Ecto neural progenitor cell (in vitro differentiated cells): ENCODE data around the gene CACNA1D.

Experiments used
- DNase-seq: peaks from one replicate; pipeline ENCODE4 v3.0.0-alpha.2; 2018; ENCODE audit warnings: low spot score

Gene CACNA1D

DNA sequence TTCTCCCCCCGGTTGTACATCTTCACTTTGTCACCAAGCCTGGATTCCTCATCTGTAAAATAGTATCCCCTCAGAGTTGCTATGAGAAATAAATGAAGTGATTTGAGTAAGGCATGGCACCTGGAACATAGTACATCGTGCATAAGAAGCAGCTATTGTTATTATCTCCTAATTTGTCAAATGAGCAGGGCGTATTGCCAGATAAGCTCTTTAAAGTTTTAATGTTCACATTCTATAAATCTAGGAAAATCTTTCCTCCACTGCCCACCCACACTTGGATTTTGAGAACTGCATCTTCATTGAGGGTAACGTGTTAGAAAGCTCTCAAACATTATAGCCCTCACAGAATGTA lies 32.3 kb downstream of the CACNA1D start:
- DNase-seq = no peak

DNA sequence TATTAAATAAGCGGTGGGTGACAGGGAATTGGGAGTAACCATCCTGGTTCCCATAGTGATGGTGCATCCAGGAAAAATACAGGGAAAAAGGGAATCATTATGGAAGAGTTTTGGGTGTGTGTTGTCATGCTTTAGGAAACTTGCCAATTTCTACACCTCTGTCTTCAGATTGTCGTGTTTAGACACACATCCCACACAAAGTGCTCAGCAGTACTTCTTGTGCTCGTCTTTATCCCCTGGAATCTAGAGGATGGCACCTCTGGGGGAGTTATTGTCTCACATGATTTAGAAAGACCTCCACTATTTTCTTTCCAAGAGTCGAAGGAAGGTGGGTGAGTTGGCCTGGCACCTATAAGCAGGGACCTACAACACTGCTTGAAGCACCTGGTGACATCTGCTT lies 35.8 kb downstream of the CACNA1D start:
- no peak for DNase-seq

DNA sequence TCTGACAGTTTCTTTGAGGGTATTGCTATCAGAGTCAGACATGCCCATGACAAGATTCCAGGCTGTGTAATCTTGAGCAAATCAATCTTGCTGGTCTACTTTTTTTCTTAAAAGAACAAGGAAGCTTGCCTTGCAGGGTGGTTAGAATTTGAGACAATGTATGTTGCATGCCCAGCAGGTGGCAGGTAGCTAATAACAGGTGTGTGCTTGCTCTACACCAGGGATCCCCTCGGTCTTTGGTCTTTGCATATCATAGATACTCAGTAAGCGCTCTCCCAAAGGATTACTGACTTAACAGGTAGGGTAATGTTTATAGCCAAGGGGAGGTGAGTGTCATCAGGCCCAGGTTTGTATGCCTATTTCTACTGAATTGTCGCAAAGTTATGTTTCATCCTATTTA lies 37.3 kb downstream of the CACNA1D start:
- no peak for DNase-seq

DNA sequence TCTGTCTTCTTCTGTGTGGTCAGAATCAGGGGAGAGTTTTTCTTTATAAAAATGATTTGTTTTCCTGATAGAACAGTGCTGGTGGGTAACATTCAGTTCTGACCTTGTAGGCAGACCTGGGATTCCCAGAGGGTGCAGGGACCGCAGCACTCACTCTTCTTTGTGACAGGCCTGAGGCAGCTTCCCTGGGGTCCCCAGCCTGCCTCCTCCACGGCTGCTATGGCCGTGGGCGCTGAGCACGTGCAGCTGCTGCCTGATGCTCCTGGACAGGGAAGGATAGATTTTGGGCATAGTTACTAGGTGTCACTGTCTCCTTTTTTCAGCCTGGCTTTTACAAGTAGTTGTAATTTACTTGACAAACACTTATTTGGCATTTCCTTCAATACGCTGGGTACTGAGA lies 39.1 kb downstream of the CACNA1D start:
- DNase-seq = no peak

DNA sequence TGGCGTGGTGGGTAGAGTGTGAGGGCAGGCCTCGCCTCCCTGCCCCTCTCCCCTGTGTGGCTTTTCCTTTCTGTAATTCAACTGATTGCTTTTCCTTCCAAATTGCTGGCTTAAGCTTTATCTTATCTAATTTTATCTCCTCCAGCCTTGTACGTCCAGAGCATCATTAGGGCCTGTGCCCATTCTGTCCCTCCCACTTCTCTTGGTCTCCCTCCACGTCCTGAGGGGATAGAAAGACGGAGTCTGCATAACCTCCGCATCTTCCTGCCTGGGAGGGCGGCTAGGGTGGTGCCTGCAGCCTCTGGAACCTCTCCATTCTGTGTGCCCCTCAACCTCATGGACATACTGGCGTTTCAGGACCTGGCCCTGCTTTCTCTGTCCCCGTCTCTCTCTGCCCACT lies 39.8 kb downstream of the CACNA1D start:
- DNase-seq = no peak

DNA sequence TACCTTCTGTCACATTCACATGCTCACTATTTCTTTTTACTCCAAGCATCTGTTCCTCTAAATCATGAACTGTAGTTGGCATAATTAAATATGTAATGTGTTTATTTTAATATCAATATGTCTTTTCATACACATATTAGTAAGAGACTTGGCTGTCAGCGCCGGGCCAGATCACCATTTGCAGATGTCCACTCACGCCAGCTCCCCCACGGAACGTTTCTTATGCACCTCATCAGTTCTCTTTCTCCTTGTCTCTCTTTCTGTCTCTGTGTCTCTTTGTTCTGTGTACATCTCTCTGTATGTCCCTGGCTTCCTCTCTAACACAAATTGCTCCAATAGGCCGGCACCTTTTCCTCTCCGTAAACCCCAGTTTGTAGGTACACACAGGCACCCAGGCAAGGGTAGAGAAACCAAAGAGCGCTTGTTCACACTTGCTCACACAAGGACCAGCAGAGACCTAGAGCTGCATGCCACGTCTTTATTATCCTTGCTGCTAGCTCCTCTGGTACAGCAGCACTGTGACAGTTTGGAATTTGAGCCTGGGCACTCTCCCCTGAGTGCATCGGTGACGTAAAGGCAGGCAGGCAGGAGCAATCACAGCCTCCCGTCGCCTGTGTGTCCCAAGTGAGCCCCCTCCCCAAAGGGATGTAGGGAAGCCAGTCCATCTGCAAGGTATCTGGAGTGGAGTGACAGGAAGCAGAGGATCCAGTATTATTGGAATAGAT lies 40.4 kb downstream of the CACNA1D start:
- no peak for DNase-seq

DNA sequence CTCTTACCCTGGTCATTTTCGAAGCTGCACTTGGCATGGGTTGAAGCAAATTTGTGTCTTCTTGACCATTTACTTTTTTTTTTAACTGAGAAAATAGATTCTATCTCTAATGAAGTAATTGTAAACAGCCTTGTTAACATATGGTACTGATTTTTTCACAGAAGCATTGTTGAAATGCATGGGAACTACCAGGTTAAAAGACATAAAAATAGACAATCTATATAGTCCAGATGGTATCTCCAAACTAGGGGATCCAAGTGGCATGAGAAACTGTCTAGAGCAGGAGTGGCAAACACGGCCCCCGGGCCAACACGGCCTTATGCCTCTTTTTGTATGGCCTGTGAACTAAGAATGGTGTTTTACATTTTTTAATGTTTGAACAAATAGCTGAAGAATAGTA lies 41.9 kb downstream of the CACNA1D start:
- DNase-seq = no peak

DNA sequence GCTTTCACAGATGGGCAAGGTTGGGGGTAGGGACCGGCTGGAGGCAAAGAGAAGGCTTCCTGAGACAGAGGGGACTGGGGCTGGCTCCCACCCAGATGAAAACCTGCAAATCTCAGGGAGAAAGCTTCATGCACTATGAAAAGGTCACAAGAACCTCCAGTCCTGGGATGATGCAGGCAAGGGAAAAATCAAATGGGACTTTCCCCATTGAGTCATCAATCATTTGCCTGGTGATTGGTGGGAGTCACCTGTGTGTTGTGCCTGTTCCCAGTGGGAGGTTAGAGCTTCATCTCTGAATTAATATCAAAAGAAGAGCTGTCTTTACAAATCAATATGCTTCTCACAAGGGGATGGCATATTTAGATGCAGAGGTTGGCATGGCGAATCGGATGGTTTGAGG lies 49.9 kb downstream of the CACNA1D start:
- DNase-seq = no peak

DNA sequence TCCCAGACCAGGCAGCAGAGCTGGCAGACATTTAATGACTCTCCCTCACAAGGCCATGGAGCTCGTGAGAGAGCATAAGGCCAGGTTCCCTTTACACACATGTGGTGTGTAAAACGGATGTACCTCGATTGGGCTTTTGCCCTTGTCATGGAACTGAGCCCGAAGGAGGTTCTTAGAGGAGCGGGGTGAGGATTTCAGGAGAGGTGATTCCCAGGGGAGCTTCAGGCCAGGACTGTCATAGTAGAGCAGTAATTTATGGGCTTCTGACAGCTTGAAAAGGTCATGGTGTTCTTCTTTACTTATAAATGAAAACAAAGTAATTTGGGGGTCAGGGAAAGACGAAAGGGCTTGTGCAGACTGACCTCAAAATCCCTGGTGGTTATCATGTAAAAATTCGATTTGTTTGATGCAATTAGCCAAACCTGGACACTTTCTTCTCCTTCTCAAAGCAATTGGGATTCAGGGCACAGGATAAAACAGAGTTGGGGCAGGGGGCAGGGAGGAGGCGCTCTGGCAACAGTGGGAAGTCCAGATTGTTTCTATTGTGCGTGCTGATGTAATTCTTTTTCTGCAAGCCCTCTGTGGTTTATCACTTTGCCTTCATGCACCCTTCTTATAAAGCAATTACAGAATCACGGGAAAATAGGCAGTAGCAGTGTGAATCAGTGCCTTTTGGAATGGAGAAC lies 51.0 kb downstream of the CACNA1D start:
- DNase-seq = no peak

DNA sequence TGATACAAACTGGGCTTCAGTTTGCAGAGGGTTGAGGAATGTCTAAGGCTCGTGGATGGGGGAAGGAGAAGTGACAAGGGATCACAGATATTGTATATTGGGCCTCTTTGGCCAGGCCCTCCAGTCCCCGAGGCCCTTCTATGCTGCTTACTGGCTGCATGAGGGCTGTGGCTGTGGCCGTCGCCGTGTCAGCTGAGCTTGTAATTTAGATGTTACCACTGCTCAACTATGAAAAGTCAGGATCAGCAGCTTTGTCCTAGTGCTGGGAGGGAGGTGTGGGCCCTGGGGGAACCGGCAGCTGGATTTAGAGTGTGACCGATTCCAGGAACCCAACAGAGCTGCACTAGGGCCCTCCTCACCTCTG lies 51.6 kb downstream of the CACNA1D start:
- no peak for DNase-seq

DNA sequence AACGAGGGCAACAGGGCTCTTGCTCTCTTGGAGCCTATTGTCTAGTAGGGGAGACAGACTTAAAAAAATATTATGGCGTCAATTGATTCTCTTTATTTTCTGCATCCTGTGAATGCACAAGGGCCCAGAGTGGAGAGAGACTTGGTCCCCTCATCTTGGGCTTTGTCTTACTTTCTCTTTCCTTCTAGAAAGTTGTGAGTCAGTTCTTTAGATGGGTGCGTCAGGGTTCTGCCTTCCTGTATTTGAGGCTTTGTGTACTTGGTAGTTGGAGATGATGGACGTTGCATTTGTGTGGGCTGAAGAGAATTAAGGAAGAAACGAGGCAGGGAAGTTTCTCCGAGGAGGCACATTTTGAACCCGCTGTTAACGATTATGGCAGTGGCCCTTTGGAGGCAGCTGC lies 52.9 kb downstream of the CACNA1D start:
- DNase-seq = no peak

DNA sequence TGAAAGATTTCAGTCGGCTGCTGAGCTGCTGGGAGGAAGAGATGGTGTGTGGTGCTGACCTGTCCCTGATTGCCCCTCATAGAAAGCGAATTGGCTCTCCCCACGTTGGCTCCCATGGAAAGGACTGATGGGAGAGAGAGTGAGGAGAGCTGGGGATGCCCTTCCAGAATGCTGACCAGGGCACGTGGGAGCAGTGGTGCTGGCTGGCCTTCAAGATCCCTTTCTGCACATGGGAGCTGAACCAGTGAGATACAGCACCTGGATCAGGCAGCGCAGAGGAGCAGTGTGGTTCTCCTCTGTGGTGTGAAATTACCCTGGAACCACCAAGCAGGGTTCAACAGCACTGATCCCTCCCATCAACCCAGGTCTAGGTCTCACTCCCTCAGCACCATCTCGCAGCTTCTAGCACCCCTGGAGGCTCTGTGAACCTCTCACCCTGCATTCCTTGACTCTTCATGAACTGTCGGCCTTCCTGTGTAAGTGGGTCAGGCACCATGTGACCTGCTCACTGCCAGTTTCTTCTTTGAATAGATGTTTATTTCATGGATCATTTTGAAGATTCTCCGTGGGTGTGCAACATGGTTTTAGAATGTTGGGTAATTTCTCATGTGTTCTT lies 55.7 kb downstream of the CACNA1D start:
- no peak for DNase-seq

DNA sequence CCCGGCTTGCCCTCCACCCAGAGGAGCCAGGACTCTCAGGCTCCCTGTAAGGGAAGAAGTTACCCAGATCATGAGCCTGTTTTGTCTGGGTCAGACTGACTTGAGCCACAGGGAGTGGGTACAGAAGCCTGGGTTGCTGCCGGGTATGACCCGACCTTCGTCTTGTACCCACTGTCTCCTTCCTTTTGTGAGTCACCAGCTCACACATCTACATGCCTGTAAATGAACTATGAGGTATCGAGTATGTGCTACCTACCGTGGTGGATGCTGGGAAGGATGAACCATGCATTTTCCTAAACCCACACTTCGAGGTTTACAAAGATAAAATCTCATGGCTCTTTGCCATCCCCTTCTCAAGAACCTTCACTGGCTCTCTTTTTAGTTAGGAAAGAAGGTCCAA lies 56.9 kb downstream of the CACNA1D start:
- DNase-seq = no peak

DNA sequence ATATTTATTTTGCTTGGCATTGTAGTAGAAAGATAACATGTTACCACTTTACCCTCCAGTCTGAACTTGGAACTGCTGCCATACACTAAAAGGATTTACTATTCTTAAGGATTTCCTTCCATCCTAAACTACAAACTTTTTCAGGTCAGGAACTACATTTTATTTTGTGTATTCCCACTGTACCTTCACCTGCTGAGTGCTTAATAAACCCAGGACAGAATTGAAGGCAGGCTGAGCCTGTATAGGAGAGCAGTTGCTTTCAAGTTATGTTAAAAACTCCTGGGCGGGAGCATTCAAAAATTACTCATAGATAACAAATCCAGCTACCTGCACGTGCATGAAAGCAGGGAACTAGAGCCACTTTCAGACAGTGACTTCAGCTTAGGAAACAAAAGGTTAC lies 58.3 kb downstream of the CACNA1D start:
- no peak for DNase-seq

DNA sequence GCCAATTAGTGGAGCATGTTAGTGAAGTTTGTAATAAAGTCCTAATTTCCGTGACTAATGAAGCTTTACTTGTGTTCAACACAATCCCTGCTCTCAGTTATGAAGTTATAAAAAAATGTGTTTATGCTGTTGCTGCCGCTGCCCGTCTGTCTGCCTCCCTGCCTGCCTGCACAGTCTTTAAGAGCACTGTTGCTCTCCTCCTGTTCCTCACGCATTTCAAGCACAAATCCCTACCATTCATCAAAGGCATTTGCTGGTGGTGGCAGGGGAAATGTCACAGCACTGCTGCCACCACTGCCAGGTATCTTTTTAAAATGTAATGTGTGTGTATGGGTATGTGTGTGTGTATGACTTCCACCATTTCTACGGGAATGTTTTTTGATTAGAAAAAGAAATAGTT lies 58.8 kb downstream of the CACNA1D start:
- DNase-seq = no peak

DNA sequence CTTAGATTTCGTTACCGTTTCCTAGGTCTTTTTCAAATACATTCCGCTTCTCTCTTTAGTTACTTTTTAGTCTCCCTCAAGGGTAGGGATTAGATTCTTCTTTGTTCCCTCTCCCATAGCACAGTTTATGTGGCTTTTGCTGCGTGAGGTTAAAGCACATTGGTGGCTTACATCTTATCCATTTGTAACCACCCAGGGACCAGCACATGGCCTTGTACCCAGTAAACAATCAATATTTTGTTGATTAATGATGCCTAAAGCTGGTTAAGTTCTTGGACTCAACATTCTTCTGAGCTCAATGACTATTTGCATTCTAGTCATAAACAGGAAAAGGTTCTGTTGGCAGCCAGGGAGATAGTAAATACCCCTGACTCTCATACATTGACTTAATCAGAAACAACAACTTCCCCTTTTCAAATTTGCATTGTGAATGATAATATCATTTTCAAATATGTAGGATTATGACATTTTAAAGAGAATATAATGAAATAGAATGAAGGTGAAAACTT lies 60.2 kb downstream of the CACNA1D start:
- no peak for DNase-seq

DNA sequence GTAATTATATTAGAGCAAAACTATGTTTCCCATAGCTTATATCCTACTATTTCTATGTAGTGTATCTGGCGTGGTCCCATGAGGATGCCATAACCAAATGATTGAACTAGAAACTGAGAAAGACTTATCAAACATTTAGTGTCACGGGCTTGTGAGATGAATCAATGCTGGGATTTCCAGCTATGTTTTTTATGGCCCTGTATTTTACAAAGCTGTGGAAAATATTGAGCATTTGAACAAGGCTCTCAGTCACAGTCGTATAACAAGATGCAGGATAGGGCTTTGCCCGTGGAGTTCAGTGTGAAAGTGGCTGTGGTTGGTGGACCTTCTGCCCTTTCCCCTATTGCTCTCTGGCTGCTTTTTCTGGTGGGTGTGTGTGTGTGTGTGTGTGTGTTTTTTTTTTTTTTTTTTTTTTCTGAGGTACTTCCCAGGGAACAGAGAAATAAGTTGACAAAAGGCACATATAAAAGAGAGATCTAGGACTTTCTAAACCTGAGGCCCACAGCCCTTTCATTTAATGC lies 60.7 kb downstream of the CACNA1D start:
- no peak for DNase-seq

DNA sequence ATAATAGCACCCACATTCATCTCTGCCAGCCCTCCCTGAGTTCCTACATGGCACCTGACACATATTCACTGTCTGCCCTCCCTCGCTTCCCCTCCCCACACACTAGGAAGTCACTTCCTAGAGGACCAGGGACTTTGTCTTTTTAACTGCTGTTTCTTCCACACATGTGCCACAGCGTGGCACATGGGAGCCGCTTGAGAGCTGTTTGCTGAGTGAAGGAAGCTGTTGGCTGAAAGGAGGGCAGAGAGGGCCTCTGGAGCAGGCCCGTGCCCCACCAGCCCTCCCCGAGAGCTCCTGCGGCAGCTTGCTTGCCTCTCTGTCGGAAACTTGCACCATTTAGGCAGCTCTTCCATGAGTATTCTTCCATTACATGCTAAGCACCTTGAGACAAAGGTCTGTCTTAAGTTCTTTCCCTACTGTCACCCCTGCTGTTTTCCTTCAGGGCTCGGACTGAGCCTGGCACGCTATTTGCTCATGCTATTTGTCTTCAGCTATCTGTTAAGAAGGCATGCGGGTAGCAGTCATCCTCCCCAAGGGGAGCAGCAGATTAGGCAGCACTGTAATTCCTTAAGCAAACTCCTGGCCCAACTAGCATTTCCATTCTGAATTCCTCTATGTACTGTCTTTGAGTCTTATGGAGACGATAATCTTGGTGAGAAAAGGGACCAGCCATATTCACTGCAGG lies 72.2 kb downstream of the CACNA1D start:
- peak; percentile 43 for DNase-seq

DNA sequence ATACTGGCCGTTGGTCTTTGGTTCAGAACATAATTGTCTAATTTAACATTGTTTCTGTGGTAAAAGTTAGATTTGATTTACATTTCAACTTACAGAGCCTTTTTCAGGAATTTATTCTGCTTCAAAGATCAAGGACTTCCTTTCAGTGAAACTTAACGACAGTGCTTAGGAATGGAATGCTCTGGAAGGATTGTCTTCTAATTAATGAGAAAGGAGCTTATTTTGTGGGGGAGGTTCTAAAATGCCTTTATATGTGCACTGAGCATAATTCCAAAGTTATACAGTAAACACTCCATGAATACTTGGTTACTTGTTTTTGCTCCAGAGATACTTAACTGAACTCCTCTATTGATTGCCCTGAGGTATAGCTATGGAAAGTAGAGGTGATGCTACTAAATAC lies 75.7 kb downstream of the CACNA1D start:
- no peak for DNase-seq

DNA sequence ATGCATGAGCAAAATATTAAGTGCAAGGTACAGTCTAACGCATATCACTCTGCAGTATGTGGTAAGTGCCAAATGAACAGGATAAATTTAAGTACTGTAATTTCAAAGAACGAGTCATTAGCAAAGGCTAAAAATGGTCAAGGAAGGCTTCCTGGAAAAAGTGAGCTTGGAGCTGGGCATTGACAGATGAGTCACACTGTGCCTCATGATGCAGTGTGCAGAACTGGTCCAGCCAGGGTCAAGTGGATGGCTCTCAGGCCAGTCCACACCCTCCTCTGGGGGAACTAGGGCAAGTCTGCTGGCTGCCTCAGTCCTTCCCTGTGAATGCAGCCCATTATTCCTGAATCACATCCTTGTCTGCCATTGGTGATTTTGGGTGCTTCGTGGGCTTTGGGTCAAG lies 76.3 kb downstream of the CACNA1D start:
- DNase-seq = peak; percentile 31

DNA sequence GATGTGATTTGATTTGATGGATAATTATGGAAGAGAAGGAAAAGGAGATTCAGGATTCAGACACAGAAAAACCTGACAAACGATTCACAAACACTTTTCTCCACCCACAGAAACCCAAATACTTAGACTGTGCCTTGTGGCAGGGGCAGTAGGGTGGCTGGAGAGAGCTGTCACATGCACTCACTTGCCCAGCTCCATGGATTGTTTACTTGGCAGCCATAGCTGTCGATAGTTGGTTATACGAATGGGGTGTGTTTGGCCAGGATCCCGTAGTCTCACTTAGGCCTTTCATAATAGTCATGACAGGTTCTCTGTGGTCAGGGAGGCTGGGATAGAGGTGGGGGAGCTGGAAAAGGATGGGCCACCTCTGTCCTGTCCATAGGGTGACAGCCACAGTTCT lies 76.9 kb downstream of the CACNA1D start:
- peak; percentile 23 for DNase-seq

DNA sequence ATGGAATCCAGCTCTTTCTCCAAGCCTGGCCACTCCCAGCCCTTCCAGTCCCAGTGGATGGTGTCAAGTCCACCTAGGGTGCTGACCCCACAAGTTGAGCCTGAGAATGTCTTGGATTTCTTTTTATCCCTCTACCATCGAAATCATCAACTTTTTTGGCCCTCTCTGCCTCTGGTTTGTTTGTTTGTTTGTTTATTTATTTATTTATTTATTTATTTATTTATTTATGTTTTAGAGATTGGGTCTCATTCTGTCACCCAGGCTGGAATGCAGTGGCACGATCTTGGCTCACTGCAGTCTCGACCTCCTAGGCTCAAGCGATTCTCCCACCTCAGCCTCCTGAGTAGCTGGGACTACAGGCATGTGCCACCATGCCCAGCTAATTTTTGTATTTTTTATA lies 77.8 kb downstream of the CACNA1D start:
- peak; percentile 12 for DNase-seq

DNA sequence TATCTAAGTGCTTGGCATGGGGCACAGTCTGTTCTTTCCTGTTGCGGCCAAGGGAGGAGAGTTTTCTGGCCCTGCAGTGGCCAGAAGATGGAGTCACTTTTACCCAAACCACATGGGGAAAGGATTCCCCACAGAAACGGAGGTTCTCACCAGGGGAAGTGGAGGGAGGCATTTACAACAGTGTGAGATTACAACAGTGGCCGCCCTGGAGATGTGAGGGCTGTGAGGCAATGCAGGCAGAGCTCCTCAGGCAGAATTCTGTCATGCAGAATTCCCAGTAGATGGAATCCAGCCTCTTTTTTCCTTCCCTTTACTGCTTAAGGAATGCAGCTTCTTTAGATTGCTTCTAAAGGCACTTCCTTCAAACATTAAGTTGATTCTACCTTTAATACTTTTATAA lies 83.1 kb downstream of the CACNA1D start:
- DNase-seq = no peak
